Upper lobe of right lung (tissue), 1 donor: ENCODE measurements around the gene PRR14. TPM values are rescaled to one million over a fixed set of nuclear protein-coding genes. Genes with fewer than 3 reads are reported as not detected.

ENCODE experiments used
- ATAC-seq: fragments of 200-7000 bp; cut with Tn5 transposase; one replicate; pipeline ENCODE4 v1.9.1; 2020; ENCODE audit warnings: mild to moderate bottlenecking, moderate library complexity
- DNase-seq: peaks from one replicate; pipeline ENCODE4 v3.0.0-alpha.2; 2020
- H3K27ac ChIP-seq: fragments of 200-600 bp; one replicate; pipeline ENCODE4 v1.8.0; 2022
- H3K27me3 ChIP-seq: fragments of 200-600 bp; one replicate; pipeline ENCODE4 v1.8.0; 2022; ENCODE audit warnings: mild to moderate bottlenecking
- H3K36me3 ChIP-seq: fragments of 200-600 bp; one replicate; pipeline ENCODE4 v1.8.0; 2022
- H3K4me1 ChIP-seq: fragments of 200-600 bp; one replicate; pipeline ENCODE4 v1.8.0; 2022
- H3K4me3 ChIP-seq: fragments of 200-600 bp; one replicate; pipeline ENCODE4 v1.8.0; 2022; ENCODE audit warnings: mild to moderate bottlenecking
- H3K9me3 ChIP-seq: fragments of 200-600 bp; one replicate; pipeline ENCODE4 v1.8.0; 2022
- CTCF ChIP-seq: fragments of 200-600 bp; IDR thresholded peaks from one replicate; pipeline ENCODE4 v1.8.0; 2022; ENCODE audit warnings: antibody characterized with exemption
- intact Hi-C: fragments of 100-400 bp; cut with DNase I; formaldehyde crosslinking; loops from one replicate; pipeline ENCODE4 v1.11.0; 2022
- total RNA-seq: library from RNA; stranded (reverse); fragmentation: NEBNext Ultra II Directional; extraction: Animal tissue kit (Norgen Biotek cat#: 25700); gene quantifications from one replicate; pipeline ENCODE4 v1.2.1, GENCODE V29; 2021
- donor health status: DM: no; HTN: yes; CAD: no; lungs with severe emphysema.

PRR14 gene
- total RNA-seq, 1 donor from 2014 or later: 48.2 TPM

GRCh38 chr16:30619202-30619601 is 31.6 kb upstream of the PRR14 start:
- no peaks in the 10 kb centered on the region for H3K9me3 ChIP-seq
- H3K27ac ChIP-seq: no peak overlapping the region
- intact Hi-C loops: no loop called here
- DNase-seq (no peak), ATAC-seq (no peak)
- no peaks in the 10 kb centered on the region for H3K36me3 ChIP-seq
- H3K27me3 ChIP-seq: no peaks in the 10 kb centered on the region
- no peak overlapping the region for H3K4me3 ChIP-seq
- no peak for TF ChIP-seq CTCF
- no peaks in the 10 kb centered on the region for H3K4me1 ChIP-seq

- intact Hi-C loops: no loop called here
- no peak overlapping the region for H3K27ac ChIP-seq
- no peaks in the 10 kb centered on the region for H3K4me1 ChIP-seq
- no peak for DNase-seq
- H3K4me3 ChIP-seq: no peak overlapping the region
- no peak for ATAC-seq
- no peaks in the 10 kb centered on the region for H3K27me3 ChIP-seq
- H3K36me3 ChIP-seq: no peaks in the 10 kb centered on the region
- H3K9me3 ChIP-seq: no peaks in the 10 kb centered on the region
- TF ChIP-seq CTCF: no peak
Observed at GRCh38 chr16:30619638-30620037, 31.1 kb upstream of the PRR14 start.

- Histone ChIP-seq H3K4me3 (no peak overlapping the region), H3K36me3 (no peaks in the 10 kb centered on the region), H3K4me1 (no peaks in the 10 kb centered on the region), H3K27ac (no peak overlapping the region), H3K9me3 (no peaks in the 10 kb centered on the region), H3K27me3 (no peaks in the 10 kb centered on the region)
- TF ChIP-seq CTCF: no peak
- intact Hi-C loops: no loop called here
- DNase-seq: no peak
- ATAC-seq: no peak
Observed at GRCh38 chr16:30620169-30620568, 30.6 kb upstream of the PRR14 start.

- Histone ChIP-seq H3K27me3 (no peaks in the 10 kb centered on the region), H3K4me1 (no peaks in the 10 kb centered on the region), H3K36me3 (no peaks in the 10 kb centered on the region), H3K27ac (no peak overlapping the region), H3K4me3 (no peak overlapping the region), H3K9me3 (no peaks in the 10 kb centered on the region)
- TF ChIP-seq CTCF: no peak
- intact Hi-C loops: no loop called here
- DNase-seq: no peak
- ATAC-seq: no peak
Observed at GRCh38 chr16:30621765-30622164, 29.0 kb upstream of the PRR14 start.

GRCh38 chr16:30622455-30623032 is 28.2 kb upstream of the PRR14 start:
- Histone ChIP-seq H3K4me3 (no peak overlapping the region), H3K36me3 (no peaks in the 10 kb centered on the region), H3K27ac (no peak overlapping the region), H3K4me1 (no peaks in the 10 kb centered on the region), H3K9me3 (no peaks in the 10 kb centered on the region), H3K27me3 (no peaks in the 10 kb centered on the region)
- TF ChIP-seq CTCF: no peak
- ATAC-seq: no peak
- intact Hi-C loops: no loop called here
- DNase-seq: no peak
